Caco-2 (cell line): ENCODE data around the gene NARS2. TPM values are rescaled to one million over a fixed set of nuclear protein-coding genes. Genes with fewer than 3 reads are reported as not detected.

Experiments used
- BruUV-seq: library from RNA; stranded (reverse); fragments of 400-500 nt; replicated peaks from 2 replicates; lab custom pipeline; 2021; lab: Mats Ljungman, UMichigan
- CTCF ChIA-PET: fragments of 300-600 bp; sonication (Branson Sonifier 250); formaldehyde crosslinking; loops from one replicate; lab custom pipeline; 2022; ENCODE audit warnings: antibody characterized with exemption; lab: Charles Lee
- POLR2A ChIA-PET: fragments of 300-600 bp; sonication (Branson Sonifier 250); formaldehyde crosslinking; loops from one replicate; lab custom pipeline; 2022; ENCODE audit warnings: antibody characterized with exemption; lab: Charles Lee
- DNase-seq, 2 experiments: peaks; one replicate each; pipeline versions ENCODE4 v3.0.0 to v3.0.0-alpha.2; 2020 to 2022
- H3K27me3 ChIP-seq: replicated peaks from 2 replicates; pipeline ENCODE4 v1.6.0; 2011; ENCODE audit warnings: low read length; ENCODE audit not compliant: control insufficient read depth, insufficient read depth
- H3K36me3 ChIP-seq: 2 replicates; pipeline ENCODE4 v1.5.1; 2011; ENCODE audit warnings: low read length; ENCODE audit not compliant: control insufficient read depth, insufficient read depth
- H3K4me1 ChIP-seq: fragments of 250-450 bp; sonication (Bioruptor Pico); 2 replicates; pipeline ENCODE4 v1.5.1; 2020; ENCODE audit warnings: mild to moderate bottlenecking
- H3K4me3 ChIP-seq: 2 replicates; pipeline ENCODE4 v1.5.1; 2011; ENCODE audit warnings: low read depth, mild to moderate bottlenecking, control low read depth, low read length
- H3K9me3 ChIP-seq: fragments of 250-450 bp; sonication (Bioruptor Pico); 2 replicates; pipeline ENCODE4 v1.5.1; 2020; ENCODE audit warnings: mild to moderate bottlenecking, moderate library complexity
- H3K27ac Mint-ChIP-seq: one replicate; pipeline ENCODE4 v1.8.0; 2022; ENCODE audit warnings: mixed read lengths; ENCODE audit not compliant: unreplicated experiment
- H3K27me3 Mint-ChIP-seq: one replicate; pipeline ENCODE4 v1.8.0; 2022; ENCODE audit warnings: mixed read lengths; ENCODE audit not compliant: insufficient read depth, unreplicated experiment
- H3K36me3 Mint-ChIP-seq: one replicate; pipeline ENCODE4 v1.8.0; 2022; ENCODE audit warnings: mild to moderate bottlenecking, mixed read lengths; ENCODE audit not compliant: insufficient read depth, unreplicated experiment
- H3K4me1 Mint-ChIP-seq: one replicate; pipeline ENCODE4 v1.8.0; 2022; ENCODE audit warnings: low read depth, mixed read lengths; ENCODE audit not compliant: unreplicated experiment
- H3K4me3 Mint-ChIP-seq: one replicate; pipeline ENCODE4 v1.8.0; 2022; ENCODE audit warnings: mild to moderate bottlenecking, moderate library complexity, mixed read lengths; ENCODE audit not compliant: unreplicated experiment
- H3K9me3 Mint-ChIP-seq: one replicate; pipeline ENCODE4 v1.8.0; 2022; ENCODE audit warnings: mixed read lengths; ENCODE audit not compliant: unreplicated experiment
- CTCF ChIP-seq, 2 experiments: fragments of 200-600 bp in 1 of 2; IDR thresholded peaks; 1 replicate in 1 of 2; 2 replicates in 1 of 2; pipeline versions ENCODE4 v1.5.1 to v1.8.0; 2011 to 2022; ENCODE audit warnings: antibody characterized with exemption in 1 of 2, control low read depth in 1 of 2, inconsistent platforms in 1 of 2, low read depth in 1 of 2, low read length in 1 of 2, mild to moderate bottlenecking in 1 of 2, moderate library complexity in 1 of 2; ENCODE audit not compliant: insufficient read depth in 1 of 2, severe bottlenecking in 1 of 2, unreplicated experiment in 1 of 2
- intact Hi-C: fragments of 100-400 bp; cut with micrococcal nuclease; formaldehyde crosslinking; loops from one replicate; pipeline ENCODE4 v1.10.0; 2022; ENCODE audit not compliant: unreplicated experiment
- total RNA-seq: library from RNA; stranded (reverse); gene quantifications from 2 replicates; pipeline ENCODE4 v1.2.3, GENCODE V29; 2022

Gene NARS2
- total RNA-seq, 1 experiment from 2014 or later = 49.3 TPM

- Mint-ChIP-seq H3K4me1 (no peaks in the 10 kb centered on the region), H3K27me3 (no peaks in the 10 kb centered on the region), H3K4me3 (no peak overlapping the region), H3K9me3 (peaks cover 14% of the 10 kb centered on the region), H3K27ac (no peak overlapping the region), H3K36me3 (peaks cover 7% of the 10 kb centered on the region)
- TF ChIP-seq CTCF (IDR thresholded peaks at IDR 0.05; ENCODE audit: insufficient read depth in 1 of 2, low read depth in 1 of 2, low read length in 1 of 2, severe bottlenecking in 1 of 2, unreplicated experiment in 1 of 2) = no peak
- H3K4me3 ChIP-seq = no peak overlapping the region
- H3K27me3 ChIP-seq = no peaks in the 10 kb centered on the region
- intact Hi-C loops = no loop called here
- POLR2A ChIA-PET = no interaction called here
- BruUV-seq = no TSS peak
- no peaks in the 10 kb centered on the region for H3K4me1 ChIP-seq
- no peaks in the 10 kb centered on the region for H3K36me3 ChIP-seq
- H3K9me3 ChIP-seq = peaks cover 11% of the 10 kb centered on the region
- CTCF ChIA-PET = no interaction called here
- DNase-seq = no peak
These were observed 64.1 kb downstream of the NARS2 start for GRCh38 chr11:78510597-78510996.

GRCh38 chr11:78510025-78510596 lies 64.6 kb downstream of the NARS2 start:
- H3K9me3 ChIP-seq = peaks cover 11% of the 10 kb centered on the region
- no peak for TF ChIP-seq CTCF (IDR thresholded peaks at IDR 0.05; ENCODE audit: insufficient read depth in 1 of 2, low read depth in 1 of 2, low read length in 1 of 2, severe bottlenecking in 1 of 2, unreplicated experiment in 1 of 2)
- BruUV-seq = no TSS peak
- peaks cover 14% of the 10 kb centered on the region for H3K9me3 Mint-ChIP-seq
- no peaks in the 10 kb centered on the region for H3K36me3 ChIP-seq
- no peak for DNase-seq
- H3K4me3 Mint-ChIP-seq = no peak overlapping the region
- ChIA-PET CTCF (no interaction called here), POLR2A (no interaction called here)
- intact Hi-C loops = no loop called here
- no peaks in the 10 kb centered on the region for H3K4me1 ChIP-seq
- H3K27me3 Mint-ChIP-seq = no peaks in the 10 kb centered on the region
- H3K27me3 ChIP-seq = no peaks in the 10 kb centered on the region
- peaks cover 7% of the 10 kb centered on the region for H3K36me3 Mint-ChIP-seq
- no peaks in the 10 kb centered on the region for H3K4me1 Mint-ChIP-seq
- H3K4me3 ChIP-seq = no peak overlapping the region
- no peak overlapping the region for H3K27ac Mint-ChIP-seq

- Histone ChIP-seq H3K36me3 (no peaks in the 10 kb centered on the region), H3K4me1 (no peaks in the 10 kb centered on the region), H3K4me3 (no peak overlapping the region), H3K9me3 (no peaks in the 10 kb centered on the region), H3K27me3 (no peaks in the 10 kb centered on the region)
- BruUV-seq = no TSS peak
- intact Hi-C loops = no loop called here
- DNase-seq = no peak
- Mint-ChIP-seq H3K27ac (no peak overlapping the region), H3K27me3 (no peaks in the 10 kb centered on the region), H3K9me3 (peaks cover 1% of the 10 kb centered on the region), H3K4me1 (no peaks in the 10 kb centered on the region), H3K36me3 (peaks cover 7% of the 10 kb centered on the region), H3K4me3 (no peak overlapping the region)
- CTCF ChIA-PET = interaction anchor here (0.5 kb wide), 1 partner anchor 37 kb away, joined by 3 read pairs; no protein-coding TSS in a partner anchor
- TF ChIP-seq CTCF (IDR thresholded peaks at IDR 0.05; ENCODE audit: insufficient read depth in 1 of 2, low read depth in 1 of 2, low read length in 1 of 2, severe bottlenecking in 1 of 2, unreplicated experiment in 1 of 2) = no peak
- POLR2A ChIA-PET = no interaction called here
These were observed 70.0 kb downstream of the NARS2 start for GRCh38 chr11:78504708-78505107.
